Esophagus squamous epithelium (tissue), 4 donors: ENCODE results near the gene ZNF586.
"Not testable (repeated sequence)": the region's sequence is repeated elsewhere in the genome, so short reads cannot be mapped to it uniquely, and the experiment has no call there.

Experiments used
- CTCF ChIP-seq, 6 experiments: fragments of 450-650 bp in 4 of 6; fragments of 200-600 bp in 2 of 6; sonication (generic) in 2 of 6; IDR thresholded peaks; one replicate each; pipeline ENCODE4 v1.5.1; 2016 to 2019; ENCODE audit warnings: antibody characterized with exemption in 6 of 6, mild to moderate bottlenecking in 4 of 6, moderate library complexity in 4 of 6
- POLR2A ChIP-seq, 4 donors: fragments of 450-650 bp; IDR thresholded peaks; one replicate each; pipeline ENCODE4 v1.6.1; 2017; ENCODE audit warnings: antibody characterized with exemption in 4 of 4, mild to moderate bottlenecking in 4 of 4, moderate library complexity in 3 of 4

GRCh38 chr19:57823155-57823554 lies 53.7 kb downstream of the ZNF586 start:
- not testable (repeated sequence) for TF ChIP-seq CTCF, POLR2A (IDR thresholded peaks at IDR 0.05)
